NCI-H345 (cell line): ENCODE results near the gene TMEM244.
"Not testable (repeated sequence)": the region's sequence is repeated elsewhere in the genome, so short reads cannot be mapped to it uniquely, and the experiment has no call there.

ENCODE experiments used
- DNase-seq: peaks from one replicate; lab custom pipeline; 2025; lab: John Stamatoyannopoulos, UW

TMEM244 gene, protein sequence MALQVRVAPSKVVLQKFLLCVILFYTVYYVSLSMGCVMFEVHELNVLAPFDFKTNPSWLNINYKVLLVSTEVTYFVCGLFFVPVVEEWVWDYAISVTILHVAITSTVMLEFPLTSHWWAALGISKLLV

DNA sequence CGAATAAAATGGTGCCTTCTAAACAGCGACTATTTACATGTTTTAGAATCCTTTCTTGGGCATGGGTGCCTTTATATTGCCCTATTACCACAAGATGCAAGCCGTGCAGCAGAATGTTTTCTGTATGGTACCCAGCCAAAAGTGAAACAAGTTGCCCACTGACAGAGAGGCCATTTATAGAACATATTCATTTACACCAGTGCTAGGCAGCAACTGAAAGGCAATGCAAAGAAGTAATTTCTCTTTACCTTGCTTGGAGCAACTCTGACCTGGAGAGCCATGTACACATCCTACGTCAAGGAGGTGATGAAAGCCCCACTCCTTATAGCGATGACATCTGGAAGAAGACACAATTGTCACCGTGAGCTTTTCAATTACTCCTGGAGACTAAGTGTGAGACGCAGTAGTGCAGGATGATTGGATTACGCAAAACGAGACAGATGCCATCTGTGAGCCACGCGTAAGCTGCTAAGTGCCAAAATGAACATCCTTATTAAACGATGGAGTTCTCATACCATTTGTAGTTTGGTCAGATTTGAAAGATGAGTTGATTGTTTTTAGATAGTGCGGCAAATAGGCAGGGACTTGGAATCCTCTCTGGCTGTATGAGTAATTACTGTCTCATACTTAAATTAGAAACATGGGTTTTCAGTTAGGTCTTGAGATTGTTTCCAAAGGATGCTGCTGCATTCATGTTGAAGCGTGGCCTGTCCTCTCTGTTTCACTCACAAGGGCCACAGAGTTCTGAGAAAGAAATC lies at the start of gene TMEM244:
TSS of gene TMEM244 (minus strand) at position 408 of the 758 bp plus-strand sequence. CDS start at position 281, 127 bp downstream.
- DNase-seq, result no peak

DNA sequence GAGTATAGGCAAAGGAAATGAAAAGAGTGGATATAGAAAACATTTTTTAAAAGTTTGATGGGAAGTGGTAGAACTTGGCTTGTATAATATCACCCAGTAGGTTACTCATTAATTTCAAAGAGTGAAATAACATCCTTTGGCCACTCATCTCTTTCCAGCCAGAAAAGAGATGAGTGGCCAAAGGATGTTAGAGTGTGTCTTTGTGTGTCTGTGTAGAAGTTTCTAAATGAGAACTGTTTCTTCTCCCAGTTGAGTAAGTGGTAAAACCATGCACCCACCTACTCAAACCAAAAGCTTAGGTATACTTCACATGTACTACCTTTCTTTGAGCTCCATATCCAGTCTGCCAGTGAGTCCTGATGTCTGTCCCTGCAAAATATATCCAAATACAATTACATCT lies 47.7 kb upstream of the TMEM244 start:
- no peak for DNase-seq

DNA sequence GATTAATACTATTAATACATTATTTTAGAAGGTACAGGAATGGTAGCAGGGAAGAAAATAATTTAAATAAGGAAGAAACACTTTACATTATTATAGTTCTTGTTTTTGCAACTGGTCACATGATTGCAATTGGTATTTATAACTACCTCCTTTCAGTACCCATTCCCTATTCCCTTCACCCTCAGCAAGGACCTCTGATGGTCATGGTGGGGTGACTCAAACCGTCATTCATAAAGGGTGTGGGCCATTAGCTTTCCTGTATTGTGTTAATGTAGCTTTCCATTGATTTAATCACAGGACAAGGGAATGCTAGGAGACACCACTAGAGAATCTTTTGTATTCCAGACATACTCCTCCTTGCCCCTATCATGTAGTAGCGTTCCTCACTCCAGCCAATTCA lies 47.2 kb upstream of the TMEM244 start:
- no peak for DNase-seq

DNA sequence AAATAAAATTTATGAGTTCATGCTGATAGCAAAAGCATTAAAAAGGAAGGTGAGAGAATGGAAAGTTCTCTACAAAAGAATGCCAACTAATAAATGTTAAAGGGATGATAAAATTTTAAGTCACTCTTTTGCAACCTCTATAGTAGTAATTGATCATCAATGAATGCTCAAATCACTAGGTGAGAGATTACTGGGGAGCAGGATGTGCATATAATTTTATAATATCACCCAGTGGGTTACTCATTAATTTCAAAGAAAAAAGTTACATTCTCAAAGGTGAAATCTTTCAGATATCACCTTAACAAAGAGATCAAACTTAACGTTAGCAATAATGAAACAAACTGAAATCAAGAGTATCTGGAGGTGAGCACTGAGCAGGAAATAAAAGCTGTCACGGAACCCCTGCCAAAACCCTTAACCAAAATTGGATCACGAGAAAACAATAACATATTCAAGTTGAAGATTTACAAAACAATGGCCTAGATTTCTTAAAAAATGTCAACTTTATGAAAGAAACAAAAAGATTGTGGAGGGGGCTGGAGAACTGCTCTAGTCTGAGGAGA lies 45.5 kb upstream of the TMEM244 start:
- DNase-seq, result no peak

DNA sequence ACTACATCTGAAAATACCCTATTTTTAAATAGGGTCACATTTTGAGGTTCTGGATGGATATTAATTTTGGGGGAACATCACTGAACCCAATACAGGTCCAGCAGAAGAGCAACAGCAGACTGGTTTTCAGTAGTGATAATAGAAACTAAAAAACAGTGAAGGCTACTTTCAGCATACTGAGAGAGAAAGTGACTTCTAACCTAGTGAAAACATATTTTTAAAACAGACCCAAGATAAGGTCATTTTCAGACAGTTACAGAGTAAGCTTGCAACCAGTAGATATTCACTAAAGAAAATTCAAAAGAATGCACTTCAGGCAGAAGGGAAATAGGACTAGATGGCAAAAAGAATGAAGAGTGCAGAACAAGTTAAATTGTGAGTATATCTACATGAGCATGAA lies 42.0 kb upstream of the TMEM244 start:
- no peak for DNase-seq

DNA sequence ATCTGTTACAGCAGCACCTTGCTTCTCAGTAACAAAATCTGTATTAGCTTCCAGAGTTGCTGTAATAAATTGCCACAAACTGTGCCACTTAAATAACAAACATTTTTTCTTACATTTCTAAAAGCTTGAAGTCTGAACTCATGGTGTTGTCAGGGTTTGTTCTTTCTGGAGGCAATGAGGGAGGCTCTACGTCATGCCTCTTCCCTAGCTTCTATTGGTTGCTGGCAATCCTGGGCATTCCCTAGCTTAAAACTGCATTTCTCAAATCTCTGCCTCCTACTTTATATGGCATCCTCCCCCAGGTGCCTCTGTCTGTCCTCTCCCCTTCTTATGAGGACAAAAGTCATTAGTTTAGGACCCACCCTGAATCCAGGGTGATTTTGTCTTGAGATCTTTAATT lies 41.6 kb upstream of the TMEM244 start:
- no peak for DNase-seq

DNA sequence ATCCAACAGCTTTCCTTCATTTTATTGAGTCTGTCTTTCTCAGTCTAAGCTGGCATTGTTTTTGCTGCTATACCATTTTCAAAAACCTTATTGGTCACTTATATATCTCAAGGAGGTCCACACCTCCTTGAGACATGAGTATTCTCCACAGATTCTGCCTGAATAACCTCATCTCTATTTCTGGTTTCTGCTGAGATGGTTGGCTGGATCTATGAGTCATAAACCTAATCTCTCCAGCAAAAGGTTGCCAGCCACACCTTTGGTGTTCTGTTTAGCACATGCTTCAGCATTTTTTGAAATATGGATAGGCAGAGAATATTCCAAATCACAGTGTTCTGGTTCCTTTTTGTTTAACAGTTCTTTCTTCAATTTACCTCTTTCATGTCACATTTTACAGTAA lies 40.8 kb upstream of the TMEM244 start:
- DNase-seq, result no peak

DNA sequence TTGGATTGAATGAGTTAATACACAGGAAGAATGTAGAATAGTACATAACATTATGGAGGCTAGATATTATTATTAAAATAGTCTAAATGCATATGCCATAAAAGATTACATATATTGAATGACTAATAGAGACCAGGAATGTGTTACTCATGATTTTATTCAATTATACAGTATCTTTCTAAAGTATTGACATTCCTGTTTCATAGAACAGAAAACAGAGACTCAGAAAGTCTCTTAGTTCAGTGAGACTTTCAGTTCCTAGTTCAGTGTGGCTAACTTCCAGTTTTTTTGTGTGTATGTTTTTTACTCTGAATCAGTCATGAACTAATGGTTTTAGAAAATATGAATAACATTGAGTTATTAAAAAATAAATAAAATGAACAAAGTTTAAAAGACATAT lies 34.6 kb upstream of the TMEM244 start:
- no peak for DNase-seq

DNA sequence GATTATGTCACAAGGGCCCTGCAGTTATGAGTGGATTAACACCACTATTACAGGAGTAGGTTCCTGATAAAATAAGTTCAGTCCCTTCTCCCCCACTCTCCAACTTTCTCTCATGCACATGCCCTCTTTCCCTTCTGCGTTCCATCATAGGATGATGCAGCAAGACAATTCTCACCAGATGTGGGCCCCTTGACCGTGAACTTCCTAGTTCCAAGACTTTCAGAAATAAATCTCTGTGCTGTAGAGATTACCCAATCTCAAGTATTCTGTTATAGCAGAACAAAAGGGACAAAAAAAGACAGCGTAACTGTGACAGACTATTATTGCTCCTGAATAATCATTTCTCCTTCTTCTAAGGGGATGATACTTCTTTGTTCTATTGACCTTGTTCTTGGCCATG lies 33.8 kb upstream of the TMEM244 start:
- DNase-seq, result no peak

DNA sequence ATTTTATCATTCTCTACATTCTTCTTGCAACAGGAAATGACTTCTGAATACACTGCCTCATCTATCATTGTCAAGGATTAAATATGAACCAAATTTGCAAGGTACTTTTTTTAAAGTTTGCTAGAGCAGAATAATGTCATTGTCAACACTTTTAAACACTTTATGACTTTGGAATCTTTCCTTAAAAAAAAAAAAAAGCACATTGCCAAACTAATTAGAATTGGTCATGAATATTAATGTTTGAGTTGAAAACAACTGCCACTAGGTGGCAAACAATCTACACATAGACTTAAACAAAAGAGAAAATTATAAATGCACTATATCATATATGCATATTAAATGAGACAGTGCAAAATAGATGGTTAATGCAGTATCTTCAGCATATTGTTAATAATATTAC lies 32.5 kb upstream of the TMEM244 start:
- DNase-seq, result no peak

DNA sequence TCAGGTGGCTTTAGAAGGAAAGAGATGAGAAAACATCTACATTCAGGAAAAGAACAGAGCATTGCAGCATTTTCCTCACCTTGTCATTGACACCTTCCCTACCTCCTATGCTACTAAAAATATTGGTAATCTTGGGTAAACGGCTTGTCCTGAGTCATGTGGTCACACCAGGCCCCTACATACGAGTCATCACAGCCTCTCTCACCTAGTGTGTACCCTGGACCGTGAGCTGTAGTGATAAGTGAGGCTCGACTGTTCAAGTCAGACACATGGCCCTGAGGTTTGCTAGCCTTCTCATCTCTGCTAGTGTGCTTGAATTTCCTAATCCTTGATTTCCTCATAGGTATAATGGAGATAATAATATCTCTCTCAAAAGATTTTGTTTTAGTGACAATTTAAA lies 29.6 kb upstream of the TMEM244 start:
- DNase-seq, result no peak

DNA sequence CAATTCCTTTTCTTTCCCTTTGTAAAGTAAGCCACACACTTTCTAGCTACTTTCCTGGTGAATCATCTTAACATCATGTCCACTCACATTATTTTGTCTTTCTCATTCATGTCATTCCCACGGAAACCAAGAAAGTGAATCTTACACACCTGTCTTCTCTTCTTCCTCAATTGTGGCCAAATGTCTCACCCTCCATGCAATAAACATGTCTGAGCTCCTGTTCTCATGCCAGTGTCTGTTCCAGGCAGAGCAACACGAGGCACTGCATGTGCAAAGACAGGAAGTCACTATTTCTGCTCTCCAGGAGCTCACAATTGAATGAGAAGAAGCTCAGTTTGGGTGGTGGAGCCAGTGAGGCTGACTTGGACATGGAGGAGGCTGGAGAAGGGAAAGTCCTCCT lies 29.0 kb upstream of the TMEM244 start:
- no peak for DNase-seq

DNA sequence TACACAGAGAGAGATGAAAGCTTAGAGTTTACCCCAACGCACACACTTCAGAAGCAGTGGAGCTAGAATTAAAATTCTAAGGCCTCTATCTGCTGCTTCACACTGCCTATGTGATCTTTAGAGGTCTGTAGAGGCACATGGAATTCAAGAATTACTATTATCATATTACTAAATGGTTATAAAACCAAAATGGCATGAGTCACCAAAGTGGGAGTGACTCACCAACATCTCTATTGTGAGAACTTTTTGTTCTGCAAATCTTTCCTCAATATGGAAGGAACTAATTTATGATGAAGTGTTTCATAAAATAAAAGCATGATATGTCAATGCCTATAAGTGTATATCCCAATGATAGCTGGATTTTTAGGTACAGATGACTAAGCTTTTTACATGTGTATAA lies 28.5 kb upstream of the TMEM244 start:
- no peak for DNase-seq

DNA sequence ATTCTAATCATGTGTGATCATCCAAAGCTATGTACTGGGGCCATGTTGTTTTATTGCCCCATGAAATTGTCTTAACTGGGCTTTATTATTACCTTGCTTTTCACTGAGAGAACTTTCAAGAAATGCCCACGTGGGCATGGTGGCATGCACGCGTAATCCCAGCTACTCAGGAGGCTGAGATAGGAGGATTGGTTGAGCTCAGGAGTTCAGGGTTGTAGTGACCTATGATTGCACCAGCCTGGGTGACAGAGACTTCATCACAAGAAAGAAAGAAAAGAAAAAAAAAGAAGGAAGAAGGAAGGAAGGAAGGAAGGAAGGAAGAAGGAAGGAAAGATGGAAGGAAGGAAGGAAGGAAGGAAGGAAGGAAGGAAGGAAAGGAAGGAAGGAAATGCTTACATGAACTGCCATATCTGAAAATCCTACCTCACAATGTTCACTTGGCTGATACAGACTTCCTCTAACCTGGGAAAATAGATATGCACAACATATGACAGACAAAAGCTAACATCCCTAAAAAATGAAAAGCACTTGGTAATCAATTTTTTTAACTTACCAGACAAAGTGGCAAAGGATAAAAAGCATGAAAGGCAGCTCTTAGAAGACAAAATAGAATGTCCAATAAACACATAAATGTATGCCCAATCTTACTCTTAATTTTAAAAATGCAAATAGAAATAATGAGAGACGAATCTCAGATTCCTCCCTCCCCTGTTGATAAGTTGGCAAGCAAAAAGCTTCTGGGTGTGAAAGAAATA lies 25.5 kb upstream of the TMEM244 start:
- no peak for DNase-seq

DNA sequence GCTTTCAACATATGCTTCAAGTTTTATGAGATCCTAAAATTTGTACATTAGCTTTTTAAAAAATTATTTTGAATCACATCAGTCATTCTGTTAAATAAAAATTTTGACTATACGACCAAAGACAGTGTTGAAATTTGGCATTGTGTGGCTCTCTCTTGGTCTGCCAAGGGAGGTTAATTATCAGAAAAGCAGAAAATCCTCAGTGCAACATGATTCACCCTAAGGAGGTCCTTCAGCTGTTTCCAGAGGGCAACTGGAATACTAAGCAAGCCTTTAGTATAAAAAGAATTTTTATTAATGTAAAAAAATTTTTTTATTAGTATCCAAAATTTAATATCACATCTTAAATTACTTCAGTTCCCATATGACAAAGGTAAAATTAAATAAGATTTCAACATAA lies 23.1 kb upstream of the TMEM244 start:
- DNase-seq, result no peak

DNA sequence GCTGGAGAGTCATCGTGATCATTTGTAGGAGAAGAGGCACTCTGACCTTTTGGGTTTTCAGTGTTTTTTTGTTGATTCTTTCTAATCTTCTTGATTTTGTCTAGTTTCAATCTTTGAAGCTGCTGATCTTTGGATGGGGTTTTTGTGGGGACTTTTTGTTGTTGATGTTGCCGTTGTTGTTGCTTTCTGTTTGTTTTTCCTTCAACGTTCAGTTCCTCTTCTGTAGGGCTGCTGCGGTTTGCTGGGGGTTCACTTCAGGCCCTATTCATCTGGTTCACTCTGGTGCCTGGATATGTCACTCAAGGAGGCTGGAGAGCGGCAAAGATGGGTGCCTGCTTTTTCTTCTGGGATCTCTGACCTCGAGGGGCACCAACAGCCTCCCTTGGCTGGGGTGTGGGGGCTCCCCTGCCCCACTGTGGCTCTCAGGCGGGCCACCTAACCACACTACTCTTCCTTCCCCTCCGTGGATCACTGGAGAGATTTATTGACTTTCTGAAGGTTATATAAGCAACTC lies 21.5 kb upstream of the TMEM244 start:
- no peak for DNase-seq

DNA sequence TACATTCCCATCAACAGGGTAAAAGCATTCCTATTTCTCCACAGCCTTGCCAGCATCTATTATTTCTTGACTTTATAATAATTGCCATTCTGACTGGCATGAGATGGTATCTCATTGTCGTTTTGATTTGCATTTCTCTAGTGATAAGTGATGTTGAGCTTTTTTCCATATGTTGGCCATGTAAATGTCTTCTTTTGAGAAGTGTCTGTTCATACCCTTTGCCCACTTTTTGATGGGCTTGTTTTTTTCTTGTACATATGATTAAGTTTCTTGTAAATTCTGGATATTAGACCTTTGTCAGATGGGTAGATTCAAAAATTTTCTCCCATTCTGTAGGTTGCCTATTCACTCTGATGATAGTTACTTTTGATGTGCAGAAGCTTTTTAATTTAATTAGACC lies 16.8 kb upstream of the TMEM244 start:
- not testable (repeated sequence) for DNase-seq

DNA sequence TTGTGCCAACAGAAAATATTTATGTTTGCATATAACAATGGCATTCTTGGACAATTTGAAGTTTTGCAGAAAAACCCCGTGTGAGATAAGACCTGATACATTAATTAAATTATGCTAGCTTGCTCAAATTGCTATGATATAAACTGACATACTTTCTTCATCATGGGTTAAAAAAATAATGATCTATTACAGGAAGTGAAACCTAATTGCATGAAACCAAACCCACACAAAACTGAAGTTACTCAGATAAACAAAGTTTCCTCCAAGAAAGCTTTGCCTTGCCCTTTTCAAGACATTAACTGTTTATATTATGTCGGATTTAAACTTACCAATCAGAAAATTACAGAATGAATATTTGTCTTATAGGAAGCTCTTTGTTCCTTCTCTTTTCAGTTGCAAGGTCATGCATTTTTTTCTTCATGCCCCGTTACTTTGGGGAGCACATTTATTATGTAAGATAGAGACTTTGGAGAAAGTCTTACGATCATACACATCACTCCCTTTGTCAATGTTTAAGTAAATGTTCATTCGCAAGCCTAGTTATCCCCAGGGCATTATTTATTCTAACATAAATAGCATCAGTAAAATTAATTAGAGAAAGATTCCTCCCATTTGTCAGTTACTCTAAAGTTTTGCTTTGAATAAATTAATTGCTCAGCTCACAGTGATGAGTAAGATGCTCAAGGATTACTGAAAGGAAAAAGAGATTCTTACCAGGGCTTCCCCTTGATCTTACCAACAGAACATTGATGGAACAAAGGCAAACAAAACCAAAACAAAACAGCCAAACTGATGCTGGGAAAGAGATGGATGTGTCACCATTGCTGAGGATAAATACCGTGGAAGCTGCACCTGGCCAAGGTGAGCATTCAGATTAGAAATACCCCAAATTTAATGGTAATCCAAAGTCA lies 14.8 kb upstream of the TMEM244 start:
- DNase-seq, result no peak

DNA sequence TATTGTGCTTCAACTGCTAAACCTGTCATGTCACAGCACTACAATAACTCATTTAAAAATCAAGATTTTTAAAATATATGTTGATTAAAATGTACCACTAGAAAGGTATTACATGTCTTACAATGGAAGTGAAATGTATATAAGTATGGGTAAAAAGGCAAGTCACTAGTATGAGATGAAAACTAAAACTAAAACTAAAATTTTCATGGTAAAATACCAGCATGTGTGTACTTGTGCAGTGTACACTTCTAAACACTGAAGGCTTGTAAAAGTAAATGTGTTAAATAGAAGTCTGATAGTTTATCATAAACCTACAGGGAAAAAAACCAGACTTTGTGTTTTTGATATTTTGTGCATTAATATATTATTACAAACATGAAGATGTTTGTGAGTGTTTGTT lies 13.7 kb upstream of the TMEM244 start:
- no peak for DNase-seq

DNA sequence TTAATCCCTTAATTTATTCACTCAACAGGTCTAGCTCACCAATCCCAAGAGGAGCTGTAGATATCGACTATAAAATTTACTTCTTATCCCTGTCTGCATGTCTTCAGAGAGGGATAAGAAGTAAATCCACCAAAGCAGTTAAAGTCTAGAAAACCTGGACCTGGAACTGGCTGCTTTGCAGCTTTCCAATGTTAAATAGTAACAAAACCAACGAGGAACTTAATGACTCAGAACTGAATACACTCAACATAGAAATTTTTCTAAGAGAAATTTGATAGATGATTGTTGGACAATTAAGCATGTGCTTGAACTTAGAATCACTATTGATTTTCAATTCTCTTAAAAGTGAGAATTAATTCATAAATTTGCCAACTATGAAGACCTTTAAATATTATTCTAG lies 11.5 kb upstream of the TMEM244 start:
- no peak for DNase-seq

DNA sequence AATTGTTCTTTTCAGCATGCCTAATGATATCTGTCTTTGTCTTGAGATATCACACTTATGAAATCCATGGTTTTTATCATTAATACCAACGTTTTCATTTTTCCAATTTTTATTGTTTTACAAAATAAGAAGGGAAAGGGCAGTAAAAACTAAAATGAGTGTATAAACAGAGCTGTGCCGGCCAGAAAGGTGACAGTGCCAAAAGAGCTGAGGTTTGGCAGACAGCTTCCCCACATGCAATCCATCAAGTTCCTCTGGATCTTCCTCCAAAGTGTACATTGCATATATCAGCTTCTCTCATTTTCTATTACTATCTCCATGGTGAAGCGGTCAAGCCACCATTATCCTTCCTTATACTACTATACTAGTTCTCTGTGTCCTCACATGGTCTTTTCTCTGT lies 10.1 kb upstream of the TMEM244 start:
- DNase-seq, result no peak

DNA sequence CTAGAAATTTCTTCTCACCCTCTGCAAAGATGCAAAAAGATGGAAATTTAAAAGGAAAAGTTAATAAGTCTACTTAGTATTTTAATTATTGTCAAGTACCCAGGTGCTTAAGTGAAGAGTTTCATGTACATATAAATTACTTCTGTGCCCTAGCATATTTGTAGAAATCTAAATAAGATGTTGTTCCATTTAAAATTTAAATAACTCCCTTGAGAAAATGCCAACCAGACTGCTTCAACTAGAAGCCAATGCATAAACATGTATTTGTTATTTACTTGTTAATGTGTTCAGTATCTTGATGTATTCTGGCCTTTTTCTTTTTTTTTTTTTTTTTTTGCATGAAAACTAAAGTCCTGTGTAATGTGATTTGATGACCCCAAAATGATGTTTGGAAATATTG lies 6.3 kb upstream of the TMEM244 start:
- no peak for DNase-seq
